COLO829 (cell line): ENCODE measurements around the gene TP53TG3.
"Not testable (repeated sequence)": the region's sequence is repeated elsewhere in the genome, so short reads cannot be mapped to it uniquely, and the experiment has no call there.

Experiments
- DNase-seq: peaks from one replicate; pipeline ENCODE4 v3.0.0; 2012; ENCODE audit warnings: low spot score

TP53TG3 gene, protein sequence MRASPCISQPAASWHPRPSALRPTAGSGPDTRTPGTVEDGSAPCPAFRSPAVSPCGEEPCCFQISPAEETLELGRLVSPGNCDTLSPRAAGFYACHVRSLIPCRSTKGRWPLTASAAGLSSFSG

GRCh38 chr16:32676065-32676464, at the start of gene TP53TG3:
TSS of gene TP53TG3 (minus strand) at chr16:32676165. CDS start at chr16:32676097, 68 bp downstream.
- DNase-seq = not testable (repeated sequence)

GRCh38 chr16:32650876-32651275, 25.1 kb downstream of the TP53TG3 start:
- not testable (repeated sequence) for DNase-seq

GRCh38 chr16:32647562-32647961, 28.4 kb downstream of the TP53TG3 start:
- DNase-seq = not testable (repeated sequence)

DNA sequence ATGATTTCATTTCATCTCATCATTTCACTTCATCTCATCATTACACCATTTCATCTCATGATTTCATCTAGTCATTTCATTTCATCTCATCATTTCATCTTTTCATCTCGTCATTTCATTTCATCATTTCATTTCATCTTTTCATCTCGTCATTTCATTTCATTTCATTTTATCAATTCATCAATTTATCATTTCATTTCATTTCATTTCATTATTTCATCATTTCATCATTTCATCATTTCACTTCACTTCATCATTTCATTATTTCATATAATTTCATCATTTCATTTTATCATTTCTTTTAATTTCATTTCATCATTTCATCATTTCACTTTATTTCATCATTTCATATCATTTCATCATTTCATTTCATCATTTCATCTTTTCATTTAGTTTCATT, 29.2 kb downstream of the TP53TG3 start:
- DNase-seq = not testable (repeated sequence)

DNA sequence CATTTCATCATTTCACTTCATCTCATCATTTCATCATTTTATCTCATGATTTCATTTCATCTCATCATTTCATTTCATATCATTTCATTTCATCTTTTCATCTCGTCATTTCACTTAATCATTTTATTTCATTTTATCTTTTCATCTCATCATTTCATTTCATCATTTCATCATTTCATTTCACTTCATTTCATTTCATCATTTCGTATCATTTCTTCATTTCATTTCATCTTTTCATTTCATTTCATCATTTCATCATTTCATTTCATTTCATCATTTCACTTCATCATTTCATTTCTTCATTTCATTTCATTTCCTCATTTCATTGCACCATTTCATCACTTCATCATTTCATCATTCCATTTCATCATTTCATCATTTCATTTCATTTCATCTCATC, 29.8 kb downstream of the TP53TG3 start:
- not testable (repeated sequence) for DNase-seq

GRCh38 chr16:32645278-32645908, 30.6 kb downstream of the TP53TG3 start:
- DNase-seq = not testable (repeated sequence)

DNA sequence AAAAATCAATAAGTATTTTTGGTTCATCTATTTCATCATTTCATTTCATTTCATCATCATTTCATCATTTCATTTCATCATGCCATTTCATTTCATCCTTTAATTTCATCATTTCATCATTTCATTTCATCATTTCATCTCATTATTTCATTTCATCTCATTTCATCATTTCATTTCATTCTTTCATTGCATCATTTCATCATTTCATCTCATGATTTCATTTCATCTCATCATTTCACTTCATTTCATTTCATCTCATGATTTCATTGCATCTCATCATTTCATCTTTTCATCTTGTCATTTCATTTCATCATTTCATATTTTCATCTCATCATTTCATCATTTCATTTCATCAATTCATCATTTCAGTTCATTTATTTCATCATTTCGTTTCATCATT, 31.2 kb downstream of the TP53TG3 start:
- not testable (repeated sequence) for DNase-seq

- DNase-seq = not testable (repeated sequence)
These were observed 38.4 kb downstream of the TP53TG3 start for GRCh38 chr16:32637614-32638013.

GRCh38 chr16:32632096-32632495, 43.9 kb downstream of the TP53TG3 start:
- not testable (repeated sequence) for DNase-seq
